SU-DHL-6 (cell line): ENCODE results near the gene MGAT5.

Source experiments
- EZH2phosphoT487 ChIP-seq: fragments of 200-600 bp; sonication (generic), shearing (Covaris generic); conservative IDR thresholded peaks from 2 replicates; pipeline ENCODE4 v1.6.1; 2018; ENCODE audit warnings: mild to moderate bottlenecking, antibody characterized with exemption, low read length, moderate library complexity, mixed read lengths
- TF ChIP-seq, protein P1 (sequence below): fragments of 200-600 bp; sonication (generic); IDR thresholded peaks from one replicate; pipeline ENCODE4 v1.5.1; 2017; ENCODE audit warnings: antibody characterized with exemption, mild to moderate bottlenecking, low read length, moderate library complexity; ENCODE audit not compliant: insufficient read depth, poor library complexity, severe bottlenecking

DNA sequence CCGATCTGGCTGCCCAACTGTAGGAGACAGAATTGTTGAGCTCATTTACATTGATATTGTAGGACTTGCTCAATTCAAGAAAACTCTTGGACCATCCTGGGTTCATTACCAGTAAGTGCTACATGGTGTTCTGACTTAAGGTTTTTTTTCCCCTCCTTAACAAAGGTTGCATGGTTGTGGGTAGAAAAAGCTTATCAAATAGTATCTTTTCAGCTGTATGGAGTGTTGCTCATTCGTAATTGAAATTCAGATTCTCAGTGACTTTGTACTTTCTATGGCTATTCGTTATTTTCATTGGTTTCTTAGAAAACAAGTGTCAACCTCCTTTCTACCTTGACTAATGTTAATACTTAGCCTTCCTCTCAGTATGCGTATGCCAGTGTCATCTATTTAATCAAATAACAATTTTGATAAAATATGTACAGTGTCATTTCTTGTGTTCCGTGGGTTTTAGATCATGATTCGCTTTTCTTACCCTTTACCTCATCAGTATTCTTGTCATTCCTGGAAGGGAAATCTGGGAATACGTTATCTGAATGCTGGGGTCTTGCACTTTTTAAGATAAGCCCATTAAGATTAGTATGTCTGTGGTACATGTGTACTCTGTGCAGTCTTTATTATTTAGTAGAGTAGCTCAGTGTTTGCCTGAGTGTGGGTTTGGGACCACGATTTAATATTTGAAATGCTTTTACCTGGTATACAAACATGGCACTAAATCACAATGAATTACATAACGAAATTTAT is 91.3 kb downstream of the MGAT5 start:
- TF ChIP-seq, protein P1, sequence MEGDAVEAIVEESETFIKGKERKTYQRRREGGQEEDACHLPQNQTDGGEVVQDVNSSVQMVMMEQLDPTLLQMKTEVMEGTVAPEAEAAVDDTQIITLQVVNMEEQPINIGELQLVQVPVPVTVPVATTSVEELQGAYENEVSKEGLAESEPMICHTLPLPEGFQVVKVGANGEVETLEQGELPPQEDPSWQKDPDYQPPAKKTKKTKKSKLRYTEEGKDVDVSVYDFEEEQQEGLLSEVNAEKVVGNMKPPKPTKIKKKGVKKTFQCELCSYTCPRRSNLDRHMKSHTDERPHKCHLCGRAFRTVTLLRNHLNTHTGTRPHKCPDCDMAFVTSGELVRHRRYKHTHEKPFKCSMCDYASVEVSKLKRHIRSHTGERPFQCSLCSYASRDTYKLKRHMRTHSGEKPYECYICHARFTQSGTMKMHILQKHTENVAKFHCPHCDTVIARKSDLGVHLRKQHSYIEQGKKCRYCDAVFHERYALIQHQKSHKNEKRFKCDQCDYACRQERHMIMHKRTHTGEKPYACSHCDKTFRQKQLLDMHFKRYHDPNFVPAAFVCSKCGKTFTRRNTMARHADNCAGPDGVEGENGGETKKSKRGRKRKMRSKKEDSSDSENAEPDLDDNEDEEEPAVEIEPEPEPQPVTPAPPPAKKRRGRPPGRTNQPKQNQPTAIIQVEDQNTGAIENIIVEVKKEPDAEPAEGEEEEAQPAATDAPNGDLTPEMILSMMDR = no peak
- TF ChIP-seq EZH2phosphoT487 = no peak
